NCI-H2081 (cell line): ENCODE measurements around the gene NPC2.

Experiments
- DNase-seq, 2 experiments: peaks; one replicate each; lab custom pipeline; 2025; lab: John Stamatoyannopoulos, UW

The NPC2 gene

GRCh38 chr14:74519316-74520074, 26.4 kb upstream of the NPC2 start:
- DNase-seq, result no peak

DNA sequence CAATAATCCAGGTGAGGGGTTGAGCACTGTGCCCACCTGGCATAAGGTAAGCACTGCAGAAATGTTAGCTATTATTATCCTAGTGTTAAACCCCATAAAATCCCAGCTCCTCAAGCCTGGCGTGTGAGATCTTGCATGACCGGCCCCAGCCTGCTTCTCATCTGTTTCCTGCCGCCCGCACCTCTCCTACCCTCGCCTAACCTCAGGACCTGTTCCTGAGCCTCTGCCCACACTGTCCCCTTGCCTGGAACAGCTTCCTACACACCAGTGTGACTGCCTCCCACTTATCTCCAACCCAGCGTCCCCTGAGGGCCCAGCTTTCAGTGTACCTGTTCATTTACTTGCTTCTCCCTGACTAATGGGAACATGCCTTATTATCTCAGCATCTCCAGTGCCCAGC, 25.1 kb upstream of the NPC2 start:
- DNase-seq, result no peak

- DNase-seq, result no peak
These were observed 24.6 kb upstream of the NPC2 start for GRCh38 chr14:74517731-74518130.

DNA sequence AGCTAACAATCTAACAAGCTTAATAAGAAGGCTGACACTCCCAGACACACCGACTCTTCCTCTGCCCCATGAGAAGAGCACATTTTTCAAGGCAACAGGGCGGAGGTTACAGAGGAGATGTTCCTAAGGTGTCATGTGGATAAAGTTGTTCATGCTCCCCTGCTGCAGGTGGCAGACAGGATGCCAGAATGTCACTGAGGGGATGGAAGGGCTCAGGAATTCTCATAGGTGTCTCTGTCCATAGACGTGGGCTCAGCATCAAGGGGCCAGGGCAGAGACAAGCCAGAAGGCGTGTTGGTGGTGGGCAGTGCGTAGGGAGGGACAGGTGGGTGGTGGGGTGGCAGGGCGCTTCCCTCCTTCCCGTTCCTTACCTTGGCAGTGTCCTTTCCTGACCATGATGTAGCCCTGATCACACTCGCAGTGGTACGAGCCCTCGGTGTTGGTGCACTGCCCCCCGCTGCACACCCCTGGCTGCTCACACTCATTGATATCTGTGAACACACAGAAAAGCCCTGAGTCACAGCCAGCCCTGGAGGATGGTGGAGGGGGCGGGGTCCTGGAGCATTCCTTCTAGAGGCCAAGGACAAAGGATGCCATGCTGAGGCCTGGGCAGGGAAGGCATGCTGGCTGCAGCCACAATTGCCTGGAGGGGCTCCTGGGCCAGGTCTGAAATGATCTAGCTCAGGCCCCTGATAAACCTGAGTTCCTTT, 23.5 kb upstream of the NPC2 start:
- no peak for DNase-seq

DNA sequence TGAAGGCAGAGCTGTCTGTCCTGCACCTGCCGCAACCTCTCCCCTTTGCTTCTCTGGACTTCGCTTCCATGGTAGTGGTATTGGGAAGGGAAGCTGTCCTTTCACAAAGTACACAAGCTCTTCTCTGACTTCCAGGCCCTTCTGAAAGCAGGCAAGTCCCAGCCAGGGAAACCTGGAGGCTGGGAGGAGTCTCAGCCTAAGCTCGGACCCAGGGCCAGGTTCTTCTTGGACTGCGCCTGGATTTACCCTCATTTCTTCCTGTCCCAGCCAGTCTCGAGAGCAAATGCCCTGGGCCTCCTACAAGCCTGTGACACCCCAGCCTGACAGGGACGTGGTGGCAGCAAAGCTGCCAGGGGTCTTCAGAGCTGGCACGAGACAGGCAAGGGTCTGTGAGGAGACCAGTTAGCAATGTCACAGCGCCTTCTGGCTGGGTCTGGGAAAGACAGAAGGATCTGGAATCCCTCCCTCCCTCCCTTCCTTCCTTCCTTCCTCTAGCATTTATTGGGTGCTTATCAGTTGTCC, 22.8 kb upstream of the NPC2 start:
- no peak for DNase-seq

- DNase-seq, result no peak
These were observed 21.4 kb upstream of the NPC2 start for GRCh38 chr14:74514471-74514941.

- no peak for DNase-seq
These were observed 19.1 kb upstream of the NPC2 start for GRCh38 chr14:74511966-74512830.

DNA sequence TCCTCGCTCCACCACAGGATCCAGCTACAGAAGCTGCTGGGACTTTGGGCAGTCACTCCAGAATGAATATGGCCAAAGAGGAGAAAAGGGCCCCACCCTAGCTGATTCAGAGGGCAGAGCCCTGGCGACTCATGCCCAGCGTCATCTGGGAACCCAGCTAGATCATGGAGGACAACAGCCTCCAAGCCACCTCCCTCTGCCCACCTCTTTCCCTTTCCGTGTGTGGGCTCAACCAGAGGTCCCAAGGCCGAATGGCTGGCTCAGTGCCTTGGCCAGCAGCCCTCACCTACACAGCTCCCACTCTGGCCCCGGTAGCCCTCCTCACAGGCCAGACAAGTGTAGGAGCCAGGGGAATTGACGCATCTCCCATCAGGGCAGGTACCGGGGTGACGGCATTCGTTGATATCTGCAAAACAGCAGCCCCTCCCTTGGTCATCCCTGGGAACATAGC, 17.9 kb upstream of the NPC2 start:
- DNase-seq, result no peak

GRCh38 chr14:74510223-74510931, 17.3 kb upstream of the NPC2 start:
- no peak for DNase-seq

GRCh38 chr14:74509587-74510222, 16.6 kb upstream of the NPC2 start:
- no peak for DNase-seq

GRCh38 chr14:74508844-74509428, 15.8 kb upstream of the NPC2 start:
- DNase-seq, result no peak

DNA sequence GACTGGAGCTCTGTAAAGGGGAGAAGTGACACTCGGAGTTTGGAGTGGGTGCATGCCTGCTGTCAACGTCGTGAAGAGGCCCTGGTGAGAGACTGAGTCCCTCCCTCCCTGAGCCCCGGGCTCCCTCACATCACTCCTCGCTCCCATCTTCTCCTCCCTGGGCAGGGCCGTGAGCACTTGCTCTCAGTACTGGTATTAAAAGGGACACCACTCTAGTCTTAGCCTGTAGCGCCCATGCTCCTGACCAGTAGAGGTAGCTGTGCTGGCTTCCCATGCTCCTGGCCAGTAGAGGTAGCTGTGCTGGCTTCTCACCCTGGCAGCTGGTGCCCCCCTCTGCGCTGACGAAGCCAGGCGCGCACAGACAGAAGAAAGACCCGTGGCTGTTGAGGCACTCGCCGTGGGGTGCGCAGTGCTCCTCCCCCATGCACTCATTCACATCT, 15.2 kb upstream of the NPC2 start:
- peak in 1 of 2 experiments; percentile 1 for DNase-seq

- DNase-seq, result no peak
These were observed 14.7 kb upstream of the NPC2 start for GRCh38 chr14:74507840-74508239.

DNA sequence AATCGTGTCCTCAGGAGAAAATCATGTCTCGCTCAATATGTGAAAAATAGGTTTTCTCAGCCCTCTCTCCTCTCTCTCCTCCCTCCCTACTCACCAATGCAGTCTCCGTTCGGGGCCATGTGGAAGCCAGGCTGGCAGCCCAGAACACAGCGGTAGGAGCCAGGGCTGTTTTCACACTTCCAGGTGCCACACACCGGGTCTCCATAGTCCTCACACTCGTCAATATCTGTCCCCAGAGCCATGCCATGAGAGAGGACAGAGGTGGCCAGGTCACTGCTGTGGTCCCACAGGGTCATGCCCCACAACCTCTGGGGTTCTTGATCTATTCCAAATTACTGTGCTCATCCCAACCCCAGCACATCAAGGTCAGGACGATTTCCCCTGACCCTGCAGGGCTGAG, 14.0 kb upstream of the NPC2 start:
- DNase-seq, result no peak

GRCh38 chr14:74506411-74506851, 13.3 kb upstream of the NPC2 start:
- no peak for DNase-seq

GRCh38 chr14:74505831-74506230, 12.7 kb upstream of the NPC2 start:
- no peak for DNase-seq

DNA sequence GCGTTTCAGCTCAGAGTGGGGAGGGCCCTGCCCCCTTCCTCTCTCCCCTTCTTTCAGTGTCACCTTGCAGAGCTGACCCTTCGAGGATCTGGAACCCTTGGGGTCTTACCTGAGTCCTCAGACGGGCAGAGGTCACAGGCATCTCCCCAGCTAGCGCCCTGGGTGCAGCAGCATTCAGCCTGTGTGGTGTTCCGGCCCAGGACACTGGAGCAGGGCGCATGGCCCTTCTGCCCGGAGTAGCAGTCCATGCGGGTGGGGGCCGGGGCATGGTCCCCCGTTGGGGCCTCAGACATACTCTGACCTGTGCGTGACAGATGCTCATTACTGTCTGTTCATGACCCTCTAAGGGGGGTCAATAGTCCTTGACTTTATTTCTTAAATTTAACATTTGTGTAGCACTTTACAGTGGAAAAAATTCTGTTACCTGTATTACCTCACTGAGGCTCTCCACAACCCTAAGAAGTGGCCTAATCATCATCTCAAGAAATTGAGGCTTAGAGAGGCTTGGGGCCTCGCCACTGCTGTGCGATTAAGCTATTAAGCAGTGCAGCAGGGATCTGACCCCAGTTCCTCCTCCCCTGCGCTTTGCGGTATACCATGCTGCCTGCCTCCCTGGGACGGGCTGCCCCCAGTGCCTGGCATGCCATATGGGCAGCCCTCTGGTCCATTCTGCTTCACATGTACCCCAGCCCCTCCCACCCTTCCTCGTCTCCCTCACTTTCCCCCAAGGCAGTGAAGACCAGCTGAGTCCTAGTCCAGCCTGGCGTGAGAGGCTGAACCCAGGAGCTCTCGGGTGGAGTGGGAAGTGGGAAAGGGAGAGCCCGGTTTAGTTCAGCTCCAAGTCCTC, 12.0 kb upstream of the NPC2 start:
- no peak for DNase-seq

GRCh38 chr14:74504412-74504811, 11.3 kb upstream of the NPC2 start:
- DNase-seq, result no peak

DNA sequence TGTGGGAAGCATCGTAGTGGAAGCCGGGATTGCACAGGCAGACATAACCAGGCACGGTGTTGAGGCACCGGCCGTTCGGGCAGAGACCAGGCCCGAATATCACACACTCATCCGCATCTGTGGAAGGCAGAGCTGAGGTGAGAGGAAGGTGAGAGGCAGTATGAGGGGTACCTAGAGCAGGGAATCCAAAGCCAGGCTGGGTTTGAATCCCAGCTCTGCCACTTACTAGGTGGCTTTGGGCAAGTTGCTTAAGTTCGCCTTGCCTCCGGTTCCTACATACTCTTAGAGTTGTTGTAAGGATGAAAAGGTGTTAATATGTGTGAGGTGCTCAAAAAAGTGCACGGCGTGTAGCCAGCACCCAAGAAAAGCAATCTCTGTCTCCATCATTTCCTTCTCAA, 10.8 kb upstream of the NPC2 start:
- no peak for DNase-seq
